Endothelial cell of umbilical vein (primary cell): ENCODE measurements around the gene PLXND1.

Source experiments
- JUN ChIP-seq: IDR thresholded peaks from 2 replicates; pipeline ENCODE4 v1.6.1; 2011; ENCODE audit warnings: borderline replicate concordance, low read depth; ENCODE audit not compliant: insufficient read length, insufficient read depth
- POLR2A ChIP-seq: IDR thresholded peaks from 2 replicates; pipeline ENCODE4 v1.6.1; 2012; ENCODE audit warnings: low read depth, mild to moderate bottlenecking, control low read depth, low read length
- POLR2AphosphoS5 ChIP-seq: IDR thresholded peaks from 2 replicates; pipeline ENCODE4 v1.6.1; 2012; ENCODE audit warnings: low read depth, mild to moderate bottlenecking, control low read depth, low read length, moderate library complexity; ENCODE audit not compliant: insufficient read depth
- TF ChIP-seq, protein P1 (sequence below), 2 donors: IDR thresholded peaks; 1 replicate in 1 of 2; 2 replicates in 1 of 2; pipeline ENCODE4 v1.5.1; 2011; ENCODE audit warnings: low read length in 2 of 2, mild to moderate bottlenecking in 2 of 2, moderate library complexity in 2 of 2, control low read depth in 1 of 2, inconsistent platforms in 1 of 2, low read depth in 1 of 2; ENCODE audit not compliant: insufficient read depth in 1 of 2; ENCODE audit errors: extremely low read depth in 1 of 2

- TF ChIP-seq, protein P1, sequence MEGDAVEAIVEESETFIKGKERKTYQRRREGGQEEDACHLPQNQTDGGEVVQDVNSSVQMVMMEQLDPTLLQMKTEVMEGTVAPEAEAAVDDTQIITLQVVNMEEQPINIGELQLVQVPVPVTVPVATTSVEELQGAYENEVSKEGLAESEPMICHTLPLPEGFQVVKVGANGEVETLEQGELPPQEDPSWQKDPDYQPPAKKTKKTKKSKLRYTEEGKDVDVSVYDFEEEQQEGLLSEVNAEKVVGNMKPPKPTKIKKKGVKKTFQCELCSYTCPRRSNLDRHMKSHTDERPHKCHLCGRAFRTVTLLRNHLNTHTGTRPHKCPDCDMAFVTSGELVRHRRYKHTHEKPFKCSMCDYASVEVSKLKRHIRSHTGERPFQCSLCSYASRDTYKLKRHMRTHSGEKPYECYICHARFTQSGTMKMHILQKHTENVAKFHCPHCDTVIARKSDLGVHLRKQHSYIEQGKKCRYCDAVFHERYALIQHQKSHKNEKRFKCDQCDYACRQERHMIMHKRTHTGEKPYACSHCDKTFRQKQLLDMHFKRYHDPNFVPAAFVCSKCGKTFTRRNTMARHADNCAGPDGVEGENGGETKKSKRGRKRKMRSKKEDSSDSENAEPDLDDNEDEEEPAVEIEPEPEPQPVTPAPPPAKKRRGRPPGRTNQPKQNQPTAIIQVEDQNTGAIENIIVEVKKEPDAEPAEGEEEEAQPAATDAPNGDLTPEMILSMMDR (IDR thresholded peaks at IDR 0.05; ENCODE audit: extremely low read depth in 1 of 2, insufficient read depth in 1 of 2, low read depth in 1 of 2, low read length in 2 of 2), result no peak
- TF ChIP-seq POLR2A (no peak), POLR2AphosphoS5 (no peak), JUN (no peak)
These were observed 32.0 kb upstream of the PLXND1 start for GRCh38 chr3:129638481-129638880.
